Body of pancreas (tissue), 4 donors: ENCODE results near the gene ATPAF1.

Experiments used
- POLR2A ChIP-seq, 3 donors: fragments of 450-650 bp; IDR thresholded peaks; one replicate each; pipeline ENCODE4 v1.6.1; 2016; ENCODE audit warnings: antibody characterized with exemption in 3 of 3, mild to moderate bottlenecking in 2 of 3
- TF ChIP-seq, protein P1 (sequence below), 7 experiments: fragments of 450-650 bp in 4 of 7; fragments of 200-600 bp in 3 of 7; sonication (generic) in 3 of 7; IDR thresholded peaks; one replicate each; pipeline ENCODE4 v1.5.1; 2016 to 2019; ENCODE audit warnings: antibody characterized with exemption in 7 of 7

DNA sequence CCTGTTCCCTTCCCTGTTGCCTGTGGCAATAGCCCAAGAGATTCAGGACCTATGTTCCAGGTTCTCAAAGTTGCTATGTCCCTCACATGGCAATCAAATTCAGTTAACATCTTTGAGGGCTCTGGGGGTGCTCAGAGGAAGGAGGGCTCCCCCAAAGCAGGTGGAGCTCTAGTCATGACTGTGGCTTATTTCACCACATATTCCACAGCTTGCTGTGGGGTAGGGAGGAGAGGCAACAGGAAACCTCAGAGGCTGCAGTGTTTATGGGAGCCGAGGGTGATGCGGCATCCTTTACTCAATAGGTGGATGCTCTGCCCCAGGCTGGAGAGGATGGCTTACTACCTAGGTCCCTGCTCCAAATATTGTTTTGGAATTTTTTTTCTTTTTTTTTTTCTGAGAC, 62.9 kb downstream of the ATPAF1 start:
- TF ChIP-seq, protein P1, sequence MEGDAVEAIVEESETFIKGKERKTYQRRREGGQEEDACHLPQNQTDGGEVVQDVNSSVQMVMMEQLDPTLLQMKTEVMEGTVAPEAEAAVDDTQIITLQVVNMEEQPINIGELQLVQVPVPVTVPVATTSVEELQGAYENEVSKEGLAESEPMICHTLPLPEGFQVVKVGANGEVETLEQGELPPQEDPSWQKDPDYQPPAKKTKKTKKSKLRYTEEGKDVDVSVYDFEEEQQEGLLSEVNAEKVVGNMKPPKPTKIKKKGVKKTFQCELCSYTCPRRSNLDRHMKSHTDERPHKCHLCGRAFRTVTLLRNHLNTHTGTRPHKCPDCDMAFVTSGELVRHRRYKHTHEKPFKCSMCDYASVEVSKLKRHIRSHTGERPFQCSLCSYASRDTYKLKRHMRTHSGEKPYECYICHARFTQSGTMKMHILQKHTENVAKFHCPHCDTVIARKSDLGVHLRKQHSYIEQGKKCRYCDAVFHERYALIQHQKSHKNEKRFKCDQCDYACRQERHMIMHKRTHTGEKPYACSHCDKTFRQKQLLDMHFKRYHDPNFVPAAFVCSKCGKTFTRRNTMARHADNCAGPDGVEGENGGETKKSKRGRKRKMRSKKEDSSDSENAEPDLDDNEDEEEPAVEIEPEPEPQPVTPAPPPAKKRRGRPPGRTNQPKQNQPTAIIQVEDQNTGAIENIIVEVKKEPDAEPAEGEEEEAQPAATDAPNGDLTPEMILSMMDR (IDR thresholded peaks at IDR 0.05): no peak
- no peak for TF ChIP-seq POLR2A (IDR thresholded peaks at IDR 0.05)
